Liver (tissue), 9 donors: Measurements from ENCODE around the gene CACNA1C. TPM values are rescaled to one million over a fixed set of nuclear protein-coding genes. Genes with fewer than 3 reads are reported as not detected.

Source experiments
- DNase-seq: peaks from one replicate; pipeline ENCODE4 v3.0.0-alpha.2; 2017; ENCODE audit warnings: low spot score
- H3K27ac ChIP-seq, 2 donors: one replicate each; pipeline ENCODE4 v1.7.0; 2013; ENCODE audit warnings: inconsistent platforms in 2 of 2, low read length in 2 of 2, control low read depth in 1 of 2, low read depth in 1 of 2, mild to moderate bottlenecking in 1 of 2
- H3K27me3 ChIP-seq, 4 donors: one replicate each; pipeline versions ENCODE4 v1.6.1 to v1.7.0; 2013; ENCODE audit warnings: low read length in 3 of 4, inconsistent platforms in 1 of 4, mild to moderate bottlenecking in 1 of 4, moderate library complexity in 1 of 4; ENCODE audit not compliant: control insufficient read depth in 4 of 4, insufficient read depth in 4 of 4
- H3K36me3 ChIP-seq, 4 donors: one replicate each; pipeline versions ENCODE4 v1.6.1 to v1.7.0; 2013; ENCODE audit warnings: low read length in 3 of 4, mild to moderate bottlenecking in 3 of 4, low read depth in 1 of 4, moderate library complexity in 1 of 4; ENCODE audit not compliant: control insufficient read depth in 4 of 4, insufficient read depth in 3 of 4
- H3K4me1 ChIP-seq, 4 donors: one replicate each; pipeline versions ENCODE4 v1.6.1 to v1.7.0; 2013; ENCODE audit warnings: low read length in 3 of 4, mild to moderate bottlenecking in 3 of 4, moderate library complexity in 1 of 4; ENCODE audit not compliant: control insufficient read depth in 4 of 4, insufficient read depth in 4 of 4
- H3K4me3 ChIP-seq, 3 donors: one replicate each; pipeline versions ENCODE4 v1.6.1 to v1.7.0; 2013; ENCODE audit warnings: low read length in 3 of 3, control low read depth in 1 of 3, low read depth in 1 of 3, mild to moderate bottlenecking in 1 of 3
- H3K9ac ChIP-seq, 2 donors: one replicate each; pipeline ENCODE4 v1.7.0; 2013; ENCODE audit warnings: low read length in 2 of 2, mild to moderate bottlenecking in 2 of 2, moderate library complexity in 2 of 2, control low read depth in 1 of 2, low read depth in 1 of 2
- H3K9me3 ChIP-seq, 4 donors: one replicate each; pipeline versions ENCODE4 v1.6.1 to v1.7.0; 2013; ENCODE audit warnings: low read length in 3 of 4; ENCODE audit not compliant: control insufficient read depth in 4 of 4
- EGR1 ChIP-seq, 2 donors: IDR thresholded peaks; 2 replicates each; pipeline ENCODE4 v1.6.1; 2016 to 2018; ENCODE audit warnings: antibody characterized with exemption in 2 of 2, low read depth in 2 of 2
- FOXA1 ChIP-seq: IDR thresholded peaks from 2 replicates; pipeline ENCODE4 v1.6.1; 2016; ENCODE audit warnings: antibody characterized with exemption
- FOXA2 ChIP-seq: IDR thresholded peaks from 2 replicates; pipeline ENCODE4 v1.6.1; 2016; ENCODE audit warnings: antibody characterized with exemption
- GABPA ChIP-seq, 2 donors: IDR thresholded peaks in 1 of 2; conservative IDR thresholded peaks in 1 of 2; 2 replicates each; pipeline ENCODE4 v1.6.1; 2016; ENCODE audit warnings: antibody characterized with exemption in 2 of 2, mild to moderate bottlenecking in 1 of 2, moderate library complexity in 1 of 2
- HNF4A ChIP-seq, 2 donors: conservative IDR thresholded peaks; 2 replicates each; pipeline ENCODE4 v1.6.1; 2016; ENCODE audit warnings: antibody characterized with exemption in 2 of 2, mild to moderate bottlenecking in 2 of 2
- HNF4G ChIP-seq: IDR thresholded peaks from 2 replicates; pipeline ENCODE4 v1.6.1; 2016; ENCODE audit warnings: antibody characterized with exemption
- JUND ChIP-seq, 2 donors: IDR thresholded peaks; 2 replicates each; pipeline ENCODE4 v1.6.1; 2016; ENCODE audit warnings: antibody characterized with exemption in 2 of 2
- NR2F2 ChIP-seq: IDR thresholded peaks from 2 replicates; pipeline ENCODE4 v1.6.1; 2016; ENCODE audit warnings: antibody characterized with exemption
- RAD21 ChIP-seq, 2 donors: IDR thresholded peaks; 2 replicates each; pipeline ENCODE4 v1.6.1; 2016; ENCODE audit warnings: antibody characterized with exemption in 2 of 2, mild to moderate bottlenecking in 2 of 2
- RXRA ChIP-seq, 2 donors: IDR thresholded peaks; 2 replicates each; pipeline ENCODE4 v1.6.1; 2017 to 2018; ENCODE audit warnings: antibody characterized with exemption in 2 of 2, mild to moderate bottlenecking in 1 of 2
- SP1 ChIP-seq: IDR thresholded peaks from 2 replicates; pipeline ENCODE4 v1.6.1; 2018; ENCODE audit warnings: antibody characterized with exemption, mild to moderate bottlenecking
- TAF1 ChIP-seq: conservative IDR thresholded peaks from 2 replicates; pipeline ENCODE4 v1.6.1; 2016; ENCODE audit warnings: antibody characterized with exemption, mild to moderate bottlenecking
- YY1 ChIP-seq: IDR thresholded peaks from 2 replicates; pipeline ENCODE4 v1.6.1; 2016; ENCODE audit warnings: antibody characterized with exemption, mild to moderate bottlenecking
- WGBS: extraction: QIAGEN DNeasy Blood & Tissue Kit; methylation state at CpG from one replicate; pipeline ENCODE4 v1.1.7; 2013; 5-methylcytosine and 5-hydroxymethylcytosine counted together
- polyA plus RNA-seq, 2 donors: library from polyadenylated mRNA; stranded (reverse) in 1 of 2; unstranded in 1 of 2; fragments of 200-250 nt in 1 of 2; fragments of >200 nt in 1 of 2; fragmentation: Nextera tagmentation in 1 of 2; extraction: Ambion mirVana in 1 of 2; gene quantifications; one replicate each; pipeline versions ENCODE4 v1.2.1 to v1.2.3, GENCODE V29; 2013 to 2015
- total RNA-seq, 2 donors: library from RNA; depleted of rRNA; stranded (reverse); fragments of >200 nt; gene quantifications; one replicate each; pipeline ENCODE4 v1.2.3, GENCODE V29; 2014
- TF ChIP-seq, protein P1 (sequence below): IDR thresholded peaks from 2 replicates; pipeline ENCODE4 v1.6.1; 2016; ENCODE audit warnings: antibody characterized with exemption, mild to moderate bottlenecking
- TF ChIP-seq, protein P2 (sequence below): IDR thresholded peaks from 2 replicates; pipeline ENCODE4 v1.6.1; 2016; ENCODE audit warnings: antibody characterized with exemption
- TF ChIP-seq, protein P3 (sequence below): IDR thresholded peaks from 2 replicates; pipeline ENCODE4 v1.6.1; 2016; ENCODE audit warnings: antibody characterized with exemption
- TF ChIP-seq, protein P4 (sequence below): fragments of 150-350 bp; IDR thresholded peaks from 2 replicates; pipeline ENCODE4 v1.5.1; 2017; ENCODE audit warnings: improper control_type of control experiment, low read depth, low read length; ENCODE audit not compliant: missing input control
- TF ChIP-seq, protein P5 (sequence below): IDR thresholded peaks from 2 replicates; pipeline ENCODE4 v1.6.1; 2016; ENCODE audit warnings: antibody characterized with exemption
- donor health status: healthy.
- donor health status: healthy.
- donor health status: healthy.
- donor health status: healthy.
- donor health status: healthy.

Gene CACNA1C
- total and polyA plus RNA-seq, 4 donors, result 0.23 to 1.9 (median 0.41) TPM

DNA sequence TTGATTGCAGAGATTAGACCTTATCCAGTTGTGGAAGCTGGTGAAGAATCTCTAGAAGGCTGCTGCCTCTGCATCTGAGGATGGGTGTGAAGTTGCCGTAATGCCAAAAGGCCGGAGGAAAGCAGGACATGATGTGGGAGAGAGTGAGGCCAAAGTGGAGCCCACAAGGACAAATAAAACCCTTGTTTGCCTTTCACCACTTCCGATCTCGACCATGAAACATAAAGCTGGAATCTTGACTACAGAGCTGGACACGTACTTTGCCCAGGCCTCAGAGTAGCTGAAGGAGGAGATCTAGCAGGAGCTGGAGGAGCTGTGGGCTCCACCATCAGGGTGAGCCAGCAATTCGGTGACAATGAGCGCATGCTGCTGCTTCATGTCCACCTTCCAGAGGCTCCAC is 5.0 kb upstream of the CACNA1C start (continued):
- TF ChIP-seq, protein P1, sequence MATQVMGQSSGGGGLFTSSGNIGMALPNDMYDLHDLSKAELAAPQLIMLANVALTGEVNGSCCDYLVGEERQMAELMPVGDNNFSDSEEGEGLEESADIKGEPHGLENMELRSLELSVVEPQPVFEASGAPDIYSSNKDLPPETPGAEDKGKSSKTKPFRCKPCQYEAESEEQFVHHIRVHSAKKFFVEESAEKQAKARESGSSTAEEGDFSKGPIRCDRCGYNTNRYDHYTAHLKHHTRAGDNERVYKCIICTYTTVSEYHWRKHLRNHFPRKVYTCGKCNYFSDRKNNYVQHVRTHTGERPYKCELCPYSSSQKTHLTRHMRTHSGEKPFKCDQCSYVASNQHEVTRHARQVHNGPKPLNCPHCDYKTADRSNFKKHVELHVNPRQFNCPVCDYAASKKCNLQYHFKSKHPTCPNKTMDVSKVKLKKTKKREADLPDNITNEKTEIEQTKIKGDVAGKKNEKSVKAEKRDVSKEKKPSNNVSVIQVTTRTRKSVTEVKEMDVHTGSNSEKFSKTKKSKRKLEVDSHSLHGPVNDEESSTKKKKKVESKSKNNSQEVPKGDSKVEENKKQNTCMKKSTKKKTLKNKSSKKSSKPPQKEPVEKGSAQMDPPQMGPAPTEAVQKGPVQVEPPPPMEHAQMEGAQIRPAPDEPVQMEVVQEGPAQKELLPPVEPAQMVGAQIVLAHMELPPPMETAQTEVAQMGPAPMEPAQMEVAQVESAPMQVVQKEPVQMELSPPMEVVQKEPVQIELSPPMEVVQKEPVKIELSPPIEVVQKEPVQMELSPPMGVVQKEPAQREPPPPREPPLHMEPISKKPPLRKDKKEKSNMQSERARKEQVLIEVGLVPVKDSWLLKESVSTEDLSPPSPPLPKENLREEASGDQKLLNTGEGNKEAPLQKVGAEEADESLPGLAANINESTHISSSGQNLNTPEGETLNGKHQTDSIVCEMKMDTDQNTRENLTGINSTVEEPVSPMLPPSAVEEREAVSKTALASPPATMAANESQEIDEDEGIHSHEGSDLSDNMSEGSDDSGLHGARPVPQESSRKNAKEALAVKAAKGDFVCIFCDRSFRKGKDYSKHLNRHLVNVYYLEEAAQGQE, result no peak
- no peak for TF ChIP-seq HNF4A (conservative IDR thresholded peaks at IDR 0.05)

DNA sequence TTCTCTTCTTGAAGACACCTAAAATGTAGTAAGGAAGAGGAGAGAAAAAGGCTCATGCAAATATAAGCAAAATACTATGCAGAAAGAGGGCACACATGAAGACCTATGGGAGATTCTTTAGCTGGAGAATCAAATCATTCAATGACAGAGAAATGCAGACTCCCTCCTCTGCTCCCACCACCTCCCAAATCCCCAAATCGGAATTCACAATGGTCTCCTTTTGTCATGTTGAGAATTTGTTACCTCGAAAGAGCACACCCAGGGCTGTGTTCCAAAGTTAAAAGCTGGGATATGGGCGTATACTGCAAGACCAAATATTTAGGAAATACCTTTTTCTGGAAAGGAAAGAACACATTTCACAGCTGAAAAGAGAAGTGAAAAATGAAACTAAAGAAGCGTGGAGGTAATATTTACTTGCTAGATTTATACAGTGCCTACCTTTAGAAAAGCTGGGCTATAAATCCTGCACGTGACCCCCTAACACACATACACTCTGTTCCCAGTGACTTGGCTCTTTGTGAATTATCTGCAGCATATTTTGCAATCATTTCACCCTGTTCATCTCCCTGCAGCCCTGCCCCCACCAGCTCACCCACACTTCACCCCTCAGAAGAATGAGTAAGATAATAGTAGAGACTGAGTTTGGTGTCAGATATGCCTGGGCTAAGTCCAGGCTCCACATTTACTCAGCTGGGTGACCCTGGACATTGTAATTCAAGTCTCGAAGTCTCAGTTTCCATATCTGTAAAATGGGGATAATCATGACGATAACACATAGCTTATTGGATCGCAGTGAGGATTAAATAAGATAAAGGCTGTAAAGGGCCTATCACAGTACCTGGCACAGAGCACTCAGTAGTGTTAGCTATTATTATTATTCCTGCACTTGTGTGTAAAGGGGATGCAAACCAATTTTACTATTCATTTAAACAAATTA is 2.9 kb upstream of the CACNA1C start:
- TF ChIP-seq RXRA (IDR thresholded peaks at IDR 0.05) (no peak), FOXA2 (no peak), EGR1 (IDR thresholded peaks at IDR 0.05; ENCODE audit: low read depth in 2 of 2) (no peak), NR2F2 (no peak), SP1 (no peak), HNF4G (no peak), RAD21 (IDR thresholded peaks at IDR 0.05) (no peak), HNF4A (conservative IDR thresholded peaks at IDR 0.05) (no peak), GABPA (IDR thresholded peaks at IDR 0.05 in 1 of 2, conservative IDR thresholded peaks at IDR 0.05 in 1 of 2) (no peak), YY1 (no peak), JUND (IDR thresholded peaks at IDR 0.05) (no peak), FOXA1 (no peak), TAF1 (no peak)
- TF ChIP-seq, protein P1, result no peak
- TF ChIP-seq, protein P2, sequence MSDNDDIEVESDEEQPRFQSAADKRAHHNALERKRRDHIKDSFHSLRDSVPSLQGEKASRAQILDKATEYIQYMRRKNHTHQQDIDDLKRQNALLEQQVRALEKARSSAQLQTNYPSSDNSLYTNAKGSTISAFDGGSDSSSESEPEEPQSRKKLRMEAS, result no peak
- TF ChIP-seq, protein P3, sequence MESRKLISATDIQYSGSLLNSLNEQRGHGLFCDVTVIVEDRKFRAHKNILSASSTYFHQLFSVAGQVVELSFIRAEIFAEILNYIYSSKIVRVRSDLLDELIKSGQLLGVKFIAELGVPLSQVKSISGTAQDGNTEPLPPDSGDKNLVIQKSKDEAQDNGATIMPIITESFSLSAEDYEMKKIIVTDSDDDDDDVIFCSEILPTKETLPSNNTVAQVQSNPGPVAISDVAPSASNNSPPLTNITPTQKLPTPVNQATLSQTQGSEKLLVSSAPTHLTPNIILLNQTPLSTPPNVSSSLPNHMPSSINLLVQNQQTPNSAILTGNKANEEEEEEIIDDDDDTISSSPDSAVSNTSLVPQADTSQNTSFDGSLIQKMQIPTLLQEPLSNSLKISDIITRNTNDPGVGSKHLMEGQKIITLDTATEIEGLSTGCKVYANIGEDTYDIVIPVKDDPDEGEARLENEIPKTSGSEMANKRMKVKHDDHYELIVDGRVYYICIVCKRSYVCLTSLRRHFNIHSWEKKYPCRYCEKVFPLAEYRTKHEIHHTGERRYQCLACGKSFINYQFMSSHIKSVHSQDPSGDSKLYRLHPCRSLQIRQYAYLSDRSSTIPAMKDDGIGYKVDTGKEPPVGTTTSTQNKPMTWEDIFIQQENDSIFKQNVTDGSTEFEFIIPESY, result no peak
- TF ChIP-seq, protein P4, sequence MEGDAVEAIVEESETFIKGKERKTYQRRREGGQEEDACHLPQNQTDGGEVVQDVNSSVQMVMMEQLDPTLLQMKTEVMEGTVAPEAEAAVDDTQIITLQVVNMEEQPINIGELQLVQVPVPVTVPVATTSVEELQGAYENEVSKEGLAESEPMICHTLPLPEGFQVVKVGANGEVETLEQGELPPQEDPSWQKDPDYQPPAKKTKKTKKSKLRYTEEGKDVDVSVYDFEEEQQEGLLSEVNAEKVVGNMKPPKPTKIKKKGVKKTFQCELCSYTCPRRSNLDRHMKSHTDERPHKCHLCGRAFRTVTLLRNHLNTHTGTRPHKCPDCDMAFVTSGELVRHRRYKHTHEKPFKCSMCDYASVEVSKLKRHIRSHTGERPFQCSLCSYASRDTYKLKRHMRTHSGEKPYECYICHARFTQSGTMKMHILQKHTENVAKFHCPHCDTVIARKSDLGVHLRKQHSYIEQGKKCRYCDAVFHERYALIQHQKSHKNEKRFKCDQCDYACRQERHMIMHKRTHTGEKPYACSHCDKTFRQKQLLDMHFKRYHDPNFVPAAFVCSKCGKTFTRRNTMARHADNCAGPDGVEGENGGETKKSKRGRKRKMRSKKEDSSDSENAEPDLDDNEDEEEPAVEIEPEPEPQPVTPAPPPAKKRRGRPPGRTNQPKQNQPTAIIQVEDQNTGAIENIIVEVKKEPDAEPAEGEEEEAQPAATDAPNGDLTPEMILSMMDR, result no peak
- TF ChIP-seq, protein P5, sequence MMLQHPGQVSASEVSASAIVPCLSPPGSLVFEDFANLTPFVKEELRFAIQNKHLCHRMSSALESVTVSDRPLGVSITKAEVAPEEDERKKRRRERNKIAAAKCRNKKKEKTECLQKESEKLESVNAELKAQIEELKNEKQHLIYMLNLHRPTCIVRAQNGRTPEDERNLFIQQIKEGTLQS, result no peak
- no peaks in the 10 kb centered on the region for H3K36me3 ChIP-seq
- H3K9me3 ChIP-seq, result no peaks in the 10 kb centered on the region
- H3K4me1 ChIP-seq, result peaks cover 6 to 12% (median 10%) of the 10 kb centered on the region in 4 donors
- 63% methylated on average over 8 of the region's 8 CpGs for WGBS
- no peak overlapping the region for H3K27ac ChIP-seq
- H3K4me3 ChIP-seq, result no peak overlapping the region
- H3K27me3 ChIP-seq, result peaks cover 0 to 14% (median 7%) of the 10 kb centered on the region in 4 donors
- no peak for DNase-seq
- no peak overlapping the region for H3K9ac ChIP-seq
